Activated T-helper 1 cell treated with anti-CD3 and anti-CD28 coated beads, Interleukin-12 subunit alpha, Interleukin-12 subunit beta, Interleukin-2, Interleukin-4 antibody, amounts not matched to agents 30 ng/mL and 10 ng/mL and 1 ng/mL, durations not matched to agents 14 hours and 24 hours and 36 hours (primary cell): ENCODE results near the gene APOL6. TPM values are rescaled to one million over a fixed set of nuclear protein-coding genes. Genes with fewer than 3 reads are reported as not detected.

Experiments
- DNase-seq: peaks from one replicate; pipeline ENCODE4 v3.0.0; 2021; ENCODE audit warnings: low spot score
- H3K27ac Mint-ChIP-seq: one replicate; pipeline ENCODE4 v1.8.0; 2021; ENCODE audit warnings: mild to moderate bottlenecking, mixed read lengths
- H3K27me3 Mint-ChIP-seq: one replicate; pipeline ENCODE4 v1.8.0; 2022; ENCODE audit warnings: mild to moderate bottlenecking, moderate library complexity, mixed read lengths; ENCODE audit not compliant: insufficient read depth
- H3K36me3 Mint-ChIP-seq: one replicate; pipeline ENCODE4 v1.8.0; 2021; ENCODE audit warnings: low read depth, mixed read lengths
- H3K4me1 Mint-ChIP-seq: one replicate; pipeline ENCODE4 v1.8.0; 2021; ENCODE audit warnings: low read depth, mixed read lengths
- H3K4me3 Mint-ChIP-seq: one replicate; pipeline ENCODE4 v1.8.0; 2021; ENCODE audit warnings: mild to moderate bottlenecking, moderate library complexity, mixed read lengths
- H3K9me3 Mint-ChIP-seq: one replicate; pipeline ENCODE4 v1.8.0; 2021; ENCODE audit warnings: mixed read lengths
- intact Hi-C: fragments of 100-400 bp; cut with micrococcal nuclease; formaldehyde crosslinking; loops from one replicate; pipeline ENCODE4 v1.15.1; 2024
- total RNA-seq: library from RNA; stranded (reverse); gene quantifications from 2 replicates; pipeline ENCODE4 v1.2.3, GENCODE V29; 2022

The APOL6 gene
- total RNA-seq, 1 donor from 2014 or later: 27.3 TPM

DNA sequence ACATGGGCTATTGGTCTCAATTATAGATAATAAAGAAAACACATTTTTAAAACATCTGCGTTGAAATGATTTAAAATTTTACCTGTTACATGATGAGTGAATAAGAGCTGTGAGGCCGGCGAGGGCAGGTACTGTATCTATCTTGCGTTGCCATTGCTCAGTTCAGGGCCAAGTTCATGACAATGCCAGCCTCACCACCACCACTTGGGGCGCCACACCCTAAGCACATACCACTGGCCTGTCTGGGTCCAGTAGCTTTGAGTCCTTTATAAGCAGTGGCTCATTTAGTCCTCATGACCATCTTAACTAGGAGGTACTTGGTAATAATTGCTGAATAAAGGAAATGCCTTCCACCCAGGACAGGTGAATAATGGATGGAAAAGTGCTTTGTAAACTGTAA lies 16.6 kb upstream of the APOL6 start:
- no peak for DNase-seq
- peaks cover 4% of the 10 kb centered on the region for H3K9me3 Mint-ChIP-seq
- H3K36me3 Mint-ChIP-seq: peaks cover 4% of the 10 kb centered on the region
- intact Hi-C loops: loop anchor here (1.0 to 5.0 kb wide), 2 partner anchors 17 to 66 kb away; partner anchors contain the start of gene APOL6
- no peak overlapping the region for H3K4me3 Mint-ChIP-seq
- no peaks in the 10 kb centered on the region for H3K27me3 Mint-ChIP-seq
- H3K27ac Mint-ChIP-seq: peak overlapping the region; percentile 40
- peaks cover 56% of the 10 kb centered on the region for H3K4me1 Mint-ChIP-seq

- no peaks in the 10 kb centered on the region for H3K27me3 Mint-ChIP-seq
- no peak overlapping the region for H3K4me3 Mint-ChIP-seq
- peaks cover 4% of the 10 kb centered on the region for H3K36me3 Mint-ChIP-seq
- no peak overlapping the region for H3K27ac Mint-ChIP-seq
- peaks cover 48% of the 10 kb centered on the region for H3K4me1 Mint-ChIP-seq
- intact Hi-C loops: loop anchor here (5.0 kb wide), 1 partner anchor 64 kb away; no protein-coding TSS in a partner anchor
- DNase-seq: no peak
- H3K9me3 Mint-ChIP-seq: peaks cover 4% of the 10 kb centered on the region
These were observed 15.3 kb upstream of the APOL6 start for GRCh38 chr22:35632935-35633334.

GRCh38 chr22:35633520-35633919 lies 14.7 kb upstream of the APOL6 start:
- H3K9me3 Mint-ChIP-seq: peaks cover 2% of the 10 kb centered on the region
- H3K4me3 Mint-ChIP-seq: no peak overlapping the region
- peaks cover 1% of the 10 kb centered on the region for H3K27me3 Mint-ChIP-seq
- peaks cover 2% of the 10 kb centered on the region for H3K36me3 Mint-ChIP-seq
- peak overlapping the region; percentile 7 for H3K27ac Mint-ChIP-seq
- H3K4me1 Mint-ChIP-seq: peaks cover 45% of the 10 kb centered on the region
- intact Hi-C loops: loop anchor here (5.0 kb wide), 1 partner anchor 64 kb away; no protein-coding TSS in a partner anchor
- no peak for DNase-seq

DNA sequence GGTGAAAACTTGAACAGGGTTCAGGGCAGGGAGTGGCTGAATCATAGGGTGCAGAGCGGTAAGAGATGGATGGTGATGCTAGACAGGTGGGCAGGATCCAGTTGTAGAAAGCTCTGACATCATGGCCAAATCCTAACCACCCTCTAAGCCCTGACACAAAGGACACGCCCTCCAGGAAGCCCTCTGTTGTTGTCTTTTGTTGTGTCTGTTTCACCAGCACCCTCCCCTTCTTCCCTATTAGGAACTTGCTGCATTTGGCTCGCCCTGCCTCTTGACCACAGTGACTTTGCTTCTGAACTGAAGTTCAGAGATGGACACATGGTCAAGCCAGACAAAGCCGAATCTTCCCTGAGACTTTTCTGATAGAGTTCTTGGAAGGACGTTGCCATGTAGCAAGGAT lies 14.2 kb upstream of the APOL6 start:
- intact Hi-C loops: loop anchor here (5.0 kb wide), 1 partner anchor 63 kb away; no protein-coding TSS in a partner anchor
- no peak overlapping the region for H3K27ac Mint-ChIP-seq
- no peak overlapping the region for H3K4me3 Mint-ChIP-seq
- peaks cover 3% of the 10 kb centered on the region for H3K27me3 Mint-ChIP-seq
- H3K9me3 Mint-ChIP-seq: no peaks in the 10 kb centered on the region
- peaks cover 2% of the 10 kb centered on the region for H3K36me3 Mint-ChIP-seq
- DNase-seq: no peak
- H3K4me1 Mint-ChIP-seq: peaks cover 45% of the 10 kb centered on the region

DNA sequence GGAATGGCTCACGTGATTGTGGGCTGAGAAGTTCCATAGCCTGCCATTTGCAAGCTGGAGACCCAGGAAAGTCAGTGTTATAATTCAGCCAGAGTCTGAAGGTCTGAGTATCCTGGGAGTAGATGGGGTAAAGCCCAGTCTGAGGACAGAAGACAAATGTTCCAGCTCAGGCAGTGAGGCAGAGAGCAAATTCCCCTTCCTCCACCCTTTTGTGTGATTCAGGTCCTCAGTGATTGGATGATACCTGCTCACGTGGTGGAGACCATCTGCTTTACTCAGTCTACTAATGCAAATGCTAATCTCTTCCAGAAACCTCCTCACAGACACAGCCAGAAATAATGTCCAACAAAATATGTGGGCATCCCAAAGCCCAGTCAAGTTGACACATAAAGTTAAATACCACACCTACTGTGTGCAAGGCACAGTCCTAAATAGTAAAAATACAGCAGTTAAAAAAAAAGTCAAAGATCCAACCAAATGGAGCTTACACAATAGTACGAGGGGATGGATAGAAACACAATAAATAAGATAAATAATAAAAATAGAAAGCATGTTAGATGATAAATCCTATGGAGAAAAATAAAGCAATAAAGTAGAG lies 13.2 kb upstream of the APOL6 start:
- H3K27ac Mint-ChIP-seq: no peak overlapping the region
- DNase-seq: no peak
- H3K9me3 Mint-ChIP-seq: no peaks in the 10 kb centered on the region
- H3K4me1 Mint-ChIP-seq: peaks cover 36% of the 10 kb centered on the region
- H3K27me3 Mint-ChIP-seq: peaks cover 4% of the 10 kb centered on the region
- H3K4me3 Mint-ChIP-seq: no peak overlapping the region
- intact Hi-C loops: loop anchor here (5.0 kb wide), 1 partner anchor 62 kb away; no protein-coding TSS in a partner anchor
- peaks cover under 1% of the 10 kb centered on the region for H3K36me3 Mint-ChIP-seq

- no peak for DNase-seq
- peaks cover 25% of the 10 kb centered on the region for H3K4me1 Mint-ChIP-seq
- H3K27me3 Mint-ChIP-seq: peaks cover 4% of the 10 kb centered on the region
- no peaks in the 10 kb centered on the region for H3K9me3 Mint-ChIP-seq
- H3K4me3 Mint-ChIP-seq: no peak overlapping the region
- intact Hi-C loops: no loop called here
- H3K36me3 Mint-ChIP-seq: no peaks in the 10 kb centered on the region
- H3K27ac Mint-ChIP-seq: no peak overlapping the region
These were observed 11.0 kb upstream of the APOL6 start for GRCh38 chr22:35637254-35637653.

GRCh38 chr22:35638001-35638400 lies 10.2 kb upstream of the APOL6 start:
- Mint-ChIP-seq H3K27me3 (peaks cover 4% of the 10 kb centered on the region), H3K36me3 (no peaks in the 10 kb centered on the region), H3K27ac (no peak overlapping the region), H3K4me3 (no peak overlapping the region), H3K9me3 (no peaks in the 10 kb centered on the region), H3K4me1 (peaks cover 23% of the 10 kb centered on the region)
- no peak for DNase-seq
- intact Hi-C loops: no loop called here

- peaks cover 4% of the 10 kb centered on the region for H3K27me3 Mint-ChIP-seq
- H3K27ac Mint-ChIP-seq: no peak overlapping the region
- H3K4me3 Mint-ChIP-seq: no peak overlapping the region
- no peaks in the 10 kb centered on the region for H3K9me3 Mint-ChIP-seq
- intact Hi-C loops: no loop called here
- H3K36me3 Mint-ChIP-seq: no peaks in the 10 kb centered on the region
- no peak for DNase-seq
- H3K4me1 Mint-ChIP-seq: peaks cover 19% of the 10 kb centered on the region
These were observed 9.8 kb upstream of the APOL6 start for GRCh38 chr22:35638410-35638809.

- Mint-ChIP-seq H3K36me3 (no peaks in the 10 kb centered on the region), H3K9me3 (no peaks in the 10 kb centered on the region), H3K4me3 (no peak overlapping the region), H3K4me1 (peaks cover 8% of the 10 kb centered on the region), H3K27ac (no peak overlapping the region), H3K27me3 (peaks cover 4% of the 10 kb centered on the region)
- intact Hi-C loops: no loop called here
- no peak for DNase-seq
These were observed 6.6 kb upstream of the APOL6 start for GRCh38 chr22:35641494-35642120.

- Mint-ChIP-seq H3K4me1 (peaks cover 14% of the 10 kb centered on the region), H3K36me3 (no peaks in the 10 kb centered on the region), H3K27ac (no peak overlapping the region), H3K27me3 (peaks cover 4% of the 10 kb centered on the region), H3K4me3 (no peak overlapping the region), H3K9me3 (no peaks in the 10 kb centered on the region)
- no peak for DNase-seq
- intact Hi-C loops: no loop called here
These were observed 5.9 kb upstream of the APOL6 start for GRCh38 chr22:35642305-35642741.

DNA sequence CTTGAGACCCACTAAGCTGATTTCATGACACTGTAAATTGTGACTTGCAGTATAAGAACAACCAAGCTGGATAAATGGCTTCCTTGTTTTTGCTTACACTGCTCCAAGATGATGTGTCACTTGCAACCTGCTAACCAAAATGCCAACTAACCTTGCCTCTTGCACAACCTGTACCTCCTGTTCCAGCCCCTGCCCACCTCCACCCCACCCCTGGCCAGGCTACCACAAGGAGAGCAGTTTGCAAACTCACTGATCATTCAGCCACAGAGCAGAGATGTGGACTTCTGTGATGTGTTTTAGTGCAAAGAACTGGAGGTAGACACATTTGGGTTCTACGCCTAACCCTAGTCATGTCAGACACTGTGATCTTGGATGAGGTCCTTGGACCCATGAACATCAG lies 4.3 kb upstream of the APOL6 start:
- Mint-ChIP-seq H3K4me1 (peaks cover 26% of the 10 kb centered on the region), H3K27ac (no peak overlapping the region), H3K4me3 (no peak overlapping the region), H3K36me3 (peaks cover 1% of the 10 kb centered on the region), H3K9me3 (no peaks in the 10 kb centered on the region), H3K27me3 (peaks cover 2% of the 10 kb centered on the region)
- intact Hi-C loops: no loop called here
- DNase-seq: no peak

DNA sequence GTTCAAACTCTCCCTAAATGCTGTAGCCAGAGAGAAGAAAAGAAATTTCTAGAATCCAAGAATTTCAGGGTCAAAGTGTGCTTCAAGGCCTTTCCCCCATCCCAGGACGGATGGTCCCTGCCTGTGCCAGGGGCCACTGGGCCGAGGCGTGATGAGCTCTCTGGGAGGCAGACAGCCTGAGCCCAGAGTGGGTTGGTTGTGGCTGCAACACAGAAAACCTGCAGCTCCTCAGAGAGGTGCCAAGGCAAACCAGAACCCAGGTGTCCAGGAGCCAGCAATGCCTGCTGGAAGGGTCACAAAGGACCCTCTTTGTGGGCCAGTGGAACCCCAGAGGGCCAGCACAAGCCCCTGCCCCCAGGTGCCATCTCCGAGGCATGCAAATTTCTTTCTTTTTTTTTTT lies 2.6 kb upstream of the APOL6 start:
- Mint-ChIP-seq H3K4me3 (no peak overlapping the region), H3K36me3 (peaks cover 7% of the 10 kb centered on the region), H3K27me3 (no peaks in the 10 kb centered on the region), H3K4me1 (peaks cover 38% of the 10 kb centered on the region), H3K9me3 (no peaks in the 10 kb centered on the region), H3K27ac (no peak overlapping the region)
- no peak for DNase-seq
- intact Hi-C loops: no loop called here

GRCh38 chr22:35649026-35649553 lies 844 bp downstream of the APOL6 start:
- intact Hi-C loops: loop anchor here (2.0 kb wide), 2 partner anchors 48 to 590 kb away; partner anchors contain the start of gene APOL2
- Mint-ChIP-seq H3K27ac (peak overlapping the region; percentile 100), H3K4me1 (peaks cover 47% of the 10 kb centered on the region), H3K27me3 (no peaks in the 10 kb centered on the region), H3K36me3 (peaks cover 31% of the 10 kb centered on the region), H3K4me3 (peak overlapping the region; percentile 100), H3K9me3 (peaks cover 5% of the 10 kb centered on the region)
- no peak for DNase-seq
